HG03565 (cell line): ENCODE measurements around the gene PIMREG.

ENCODE experiments used
- ATAC-seq: cut with Tn5 transposase; IDR thresholded peaks from one replicate; pipeline ENCODE4 v1.9.1; 2021; ENCODE audit warnings: mild to moderate bottlenecking, moderate library complexity; ENCODE audit not compliant: unreplicated experiment

Gene PIMREG

DNA sequence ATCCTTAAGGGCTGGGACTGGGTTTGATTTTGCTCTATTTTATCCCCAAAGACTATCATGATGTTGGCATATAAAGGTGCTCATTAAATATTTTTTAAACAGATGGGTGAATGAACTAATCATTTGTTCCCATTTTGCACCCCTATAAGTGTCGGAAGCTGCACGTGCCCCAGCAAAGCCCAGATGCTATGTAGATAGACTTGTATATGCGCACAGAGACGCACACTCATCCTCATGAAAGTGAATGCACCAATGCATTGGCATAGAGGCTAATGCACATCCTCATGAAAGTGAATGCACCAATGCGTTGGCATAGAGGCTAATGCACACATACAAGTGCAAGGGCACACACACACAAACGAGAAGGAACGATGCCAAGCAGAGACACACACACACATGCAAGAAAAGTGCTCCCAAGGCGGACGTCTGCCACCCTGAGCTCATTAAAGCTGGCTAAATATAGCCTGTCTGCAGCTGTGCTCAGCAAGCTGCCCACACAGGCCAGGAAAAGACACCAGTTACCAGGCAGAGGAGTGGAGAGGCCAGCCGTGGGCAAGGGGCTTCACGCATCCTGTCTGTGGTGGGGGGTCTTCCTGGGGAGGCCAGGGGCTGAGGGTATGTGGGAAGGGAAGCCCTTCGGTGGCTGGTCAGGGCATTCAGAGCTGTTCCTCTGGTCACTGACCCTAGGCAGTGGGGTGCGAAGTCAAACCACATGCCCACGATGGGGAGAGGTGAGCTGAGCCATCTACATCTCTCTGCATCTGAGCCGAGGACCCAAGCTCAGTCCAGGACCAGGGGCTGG, 52.6 kb downstream of the PIMREG start:
- no peak for ATAC-seq

DNA sequence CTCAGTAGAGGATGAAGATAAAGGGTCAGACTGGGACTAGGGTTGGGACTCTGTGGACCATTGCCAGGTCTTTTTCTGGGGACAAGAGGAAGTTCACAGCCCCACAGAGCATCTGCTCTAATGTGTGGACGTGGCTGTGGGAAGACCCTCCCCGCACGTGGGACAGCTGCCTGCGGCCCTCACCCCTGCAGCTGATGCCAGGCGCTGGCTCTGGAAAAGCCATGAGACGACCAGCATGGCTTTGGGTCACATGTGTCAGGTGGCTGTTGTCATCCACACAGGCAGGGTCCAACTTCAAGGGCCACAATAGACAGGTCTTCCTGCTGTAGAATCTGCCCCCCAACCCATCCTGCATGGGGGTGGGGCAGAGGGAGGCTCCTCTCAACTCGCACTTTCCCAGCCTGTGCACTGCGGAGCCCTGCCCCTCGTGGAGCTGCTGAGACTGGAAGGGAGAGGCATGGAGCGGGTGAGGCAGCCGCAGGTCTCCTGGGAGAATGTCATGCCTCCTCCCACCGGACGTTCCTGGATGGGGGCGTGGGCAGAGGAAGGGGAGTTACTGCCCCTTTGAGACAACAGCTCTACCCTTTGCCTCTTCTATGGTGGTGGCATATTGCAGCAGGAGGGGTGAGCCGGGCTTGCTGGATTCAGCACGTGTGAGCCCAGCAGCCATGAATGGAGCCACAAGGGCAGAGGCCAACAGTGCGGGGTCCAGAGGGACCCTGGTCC, 53.4 kb downstream of the PIMREG start:
- no peak for ATAC-seq

DNA sequence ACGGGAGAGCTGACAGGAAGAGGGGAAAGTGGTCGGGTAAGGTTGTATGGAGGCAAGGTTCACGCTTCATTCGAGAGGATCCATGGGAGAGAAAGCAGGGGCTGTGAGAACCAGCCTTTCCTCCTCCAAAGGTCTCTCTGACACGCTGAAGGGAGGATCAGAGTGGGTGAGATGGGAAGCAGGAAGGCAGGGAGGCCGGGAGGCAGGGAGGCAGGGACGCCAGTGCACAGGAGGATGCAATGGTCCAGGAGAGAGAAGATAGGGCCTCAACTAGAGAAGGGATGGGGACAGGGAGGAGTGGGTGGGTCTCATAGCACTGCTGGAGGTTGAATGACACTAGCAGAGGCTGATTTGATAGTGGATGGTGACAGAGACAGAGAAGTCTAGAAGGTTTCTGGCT, 54.1 kb downstream of the PIMREG start:
- no peak for ATAC-seq

DNA sequence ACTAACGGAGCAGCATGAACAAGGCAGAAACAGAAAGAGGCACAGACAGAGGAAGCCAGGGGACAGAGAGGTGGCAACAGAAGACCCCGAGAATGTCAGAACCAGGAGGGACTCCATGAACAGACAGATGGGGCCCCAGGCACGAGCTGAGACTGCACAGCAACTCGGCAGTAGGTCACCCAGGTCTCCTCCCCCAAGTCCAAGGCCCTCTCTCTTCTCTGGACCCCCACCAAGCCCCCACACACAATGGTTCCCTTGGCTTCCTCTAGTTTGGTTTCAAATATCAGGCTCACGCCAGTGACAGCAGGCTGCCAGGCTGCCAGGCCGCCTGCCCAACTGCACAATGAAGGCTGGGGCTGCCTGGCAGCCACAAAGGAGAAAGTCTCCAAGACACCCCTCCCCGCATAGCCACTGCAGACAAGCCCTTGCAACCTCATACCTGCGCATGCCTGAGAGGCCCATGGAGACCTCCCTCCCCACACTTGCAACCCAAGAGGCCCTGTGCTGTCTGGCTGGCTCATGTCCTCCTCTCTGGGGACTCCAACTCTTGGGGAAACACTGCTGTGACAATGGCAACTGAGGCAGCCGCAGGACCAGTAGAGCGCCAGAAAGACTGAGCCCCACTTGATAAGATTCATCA, 54.8 kb downstream of the PIMREG start:
- ATAC-seq, result no peak
